ENCODE results near the gene USP40.

USP40 gene

DNA sequence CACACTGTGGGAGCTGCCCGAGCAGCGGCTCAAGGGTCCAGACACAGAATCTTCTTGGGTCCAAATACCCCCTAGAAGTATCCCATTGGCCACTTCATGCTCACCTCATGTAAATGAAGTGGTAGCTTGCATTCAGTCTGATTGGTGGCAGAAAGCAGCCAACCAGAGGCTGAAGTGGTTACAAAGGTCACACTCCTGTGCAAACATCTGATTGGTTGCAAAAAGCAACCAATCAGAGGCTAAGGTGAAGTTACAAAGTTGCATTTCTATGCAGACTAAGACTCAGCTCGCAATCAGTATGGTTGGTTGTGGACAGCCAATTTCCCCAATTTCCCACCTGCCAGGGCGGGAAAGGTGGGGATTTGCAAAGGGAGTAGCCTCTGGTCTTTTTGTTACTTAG is 118.0 kb downstream of the USP40 start:
- Mint-ChIP-seq H3K4me3 (no peak overlapping the region), H3K9me3 (no peaks in the 10 kb centered on the region), H3K27me3 (ENCODE audit: low read depth) (no peaks in the 10 kb centered on the region), H3K27ac (no peak overlapping the region), H3K4me1 (peaks cover 41% of the 10 kb centered on the region), H3K36me3 (ENCODE audit: low read depth) (peaks cover 43% of the 10 kb centered on the region)
- TF ChIP-seq, protein P1, sequence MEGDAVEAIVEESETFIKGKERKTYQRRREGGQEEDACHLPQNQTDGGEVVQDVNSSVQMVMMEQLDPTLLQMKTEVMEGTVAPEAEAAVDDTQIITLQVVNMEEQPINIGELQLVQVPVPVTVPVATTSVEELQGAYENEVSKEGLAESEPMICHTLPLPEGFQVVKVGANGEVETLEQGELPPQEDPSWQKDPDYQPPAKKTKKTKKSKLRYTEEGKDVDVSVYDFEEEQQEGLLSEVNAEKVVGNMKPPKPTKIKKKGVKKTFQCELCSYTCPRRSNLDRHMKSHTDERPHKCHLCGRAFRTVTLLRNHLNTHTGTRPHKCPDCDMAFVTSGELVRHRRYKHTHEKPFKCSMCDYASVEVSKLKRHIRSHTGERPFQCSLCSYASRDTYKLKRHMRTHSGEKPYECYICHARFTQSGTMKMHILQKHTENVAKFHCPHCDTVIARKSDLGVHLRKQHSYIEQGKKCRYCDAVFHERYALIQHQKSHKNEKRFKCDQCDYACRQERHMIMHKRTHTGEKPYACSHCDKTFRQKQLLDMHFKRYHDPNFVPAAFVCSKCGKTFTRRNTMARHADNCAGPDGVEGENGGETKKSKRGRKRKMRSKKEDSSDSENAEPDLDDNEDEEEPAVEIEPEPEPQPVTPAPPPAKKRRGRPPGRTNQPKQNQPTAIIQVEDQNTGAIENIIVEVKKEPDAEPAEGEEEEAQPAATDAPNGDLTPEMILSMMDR (IDR thresholded peaks at IDR 0.05; ENCODE audit: unreplicated experiment in 3 of 3) = no peak

DNA sequence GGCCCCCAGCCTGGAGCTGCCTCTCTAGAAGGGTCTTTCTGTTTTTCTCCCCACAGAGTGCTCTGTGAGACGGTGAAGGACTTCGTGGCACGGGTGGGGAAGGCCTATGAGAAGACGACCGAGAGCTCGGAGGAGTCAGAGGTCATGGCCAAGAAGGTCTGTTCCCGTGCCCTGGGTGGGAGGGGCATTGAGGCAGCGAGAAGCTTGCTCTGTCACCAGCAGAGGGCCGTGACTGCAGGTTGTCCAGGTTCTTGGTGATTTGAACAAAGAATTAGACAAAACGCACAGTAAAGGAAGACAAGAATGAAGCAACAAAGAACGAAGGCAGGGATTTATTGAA is 118.4 kb downstream of the USP40 start:
- TF ChIP-seq, protein P1 (IDR thresholded peaks at IDR 0.05; ENCODE audit: unreplicated experiment in 3 of 3) = no peak
- H3K9me3 Mint-ChIP-seq = no peaks in the 10 kb centered on the region
- peaks cover 45% of the 10 kb centered on the region for H3K36me3 Mint-ChIP-seq (ENCODE audit: low read depth)
- H3K27me3 Mint-ChIP-seq (ENCODE audit: low read depth) = no peaks in the 10 kb centered on the region
- peaks cover 41% of the 10 kb centered on the region for H3K4me1 Mint-ChIP-seq
- no peak overlapping the region for H3K27ac Mint-ChIP-seq
- no peak overlapping the region for H3K4me3 Mint-ChIP-seq

DNA sequence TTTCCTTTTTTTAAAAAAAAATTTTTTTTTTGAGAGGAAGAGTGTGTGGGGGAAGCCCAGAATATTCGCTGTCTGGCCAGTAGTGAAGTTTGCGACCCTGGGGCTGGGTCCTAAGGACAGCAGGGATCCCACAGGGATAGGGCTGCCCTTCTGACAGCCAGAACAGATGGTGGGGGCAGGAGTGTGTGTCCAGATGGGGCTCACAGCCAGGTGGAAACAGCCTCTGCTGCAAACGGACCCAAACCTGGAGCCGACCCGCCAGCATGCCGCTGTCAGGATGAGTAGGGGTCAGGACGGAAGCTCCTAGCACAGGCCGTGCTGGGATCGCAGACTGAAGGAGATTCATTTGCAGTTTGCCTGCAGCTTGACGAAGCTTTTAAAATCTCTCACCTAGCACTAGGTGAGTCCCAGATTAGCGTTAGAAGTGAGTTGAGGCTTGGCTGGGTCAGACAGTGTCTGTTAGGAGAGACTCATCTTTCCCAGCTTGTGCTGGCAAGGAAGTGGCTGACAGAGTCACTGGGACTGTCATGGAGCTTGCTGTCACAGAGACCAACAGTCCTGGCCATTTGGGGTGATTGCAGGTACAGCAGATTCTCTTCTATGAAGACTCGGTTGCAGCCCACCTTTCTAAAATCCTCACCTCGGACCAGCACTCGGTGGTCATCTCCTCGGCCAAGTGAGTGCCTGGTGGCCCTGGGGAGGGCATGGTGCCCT is 118.9 kb downstream of the USP40 start:
- TF ChIP-seq, protein P1 (IDR thresholded peaks at IDR 0.05; ENCODE audit: unreplicated experiment in 3 of 3) = no peak
- Mint-ChIP-seq H3K27ac (no peak overlapping the region), H3K9me3 (no peaks in the 10 kb centered on the region), H3K36me3 (ENCODE audit: low read depth) (peaks cover 45% of the 10 kb centered on the region), H3K4me3 (no peak overlapping the region), H3K27me3 (ENCODE audit: low read depth) (no peaks in the 10 kb centered on the region), H3K4me1 (peaks cover 40% of the 10 kb centered on the region)

DNA sequence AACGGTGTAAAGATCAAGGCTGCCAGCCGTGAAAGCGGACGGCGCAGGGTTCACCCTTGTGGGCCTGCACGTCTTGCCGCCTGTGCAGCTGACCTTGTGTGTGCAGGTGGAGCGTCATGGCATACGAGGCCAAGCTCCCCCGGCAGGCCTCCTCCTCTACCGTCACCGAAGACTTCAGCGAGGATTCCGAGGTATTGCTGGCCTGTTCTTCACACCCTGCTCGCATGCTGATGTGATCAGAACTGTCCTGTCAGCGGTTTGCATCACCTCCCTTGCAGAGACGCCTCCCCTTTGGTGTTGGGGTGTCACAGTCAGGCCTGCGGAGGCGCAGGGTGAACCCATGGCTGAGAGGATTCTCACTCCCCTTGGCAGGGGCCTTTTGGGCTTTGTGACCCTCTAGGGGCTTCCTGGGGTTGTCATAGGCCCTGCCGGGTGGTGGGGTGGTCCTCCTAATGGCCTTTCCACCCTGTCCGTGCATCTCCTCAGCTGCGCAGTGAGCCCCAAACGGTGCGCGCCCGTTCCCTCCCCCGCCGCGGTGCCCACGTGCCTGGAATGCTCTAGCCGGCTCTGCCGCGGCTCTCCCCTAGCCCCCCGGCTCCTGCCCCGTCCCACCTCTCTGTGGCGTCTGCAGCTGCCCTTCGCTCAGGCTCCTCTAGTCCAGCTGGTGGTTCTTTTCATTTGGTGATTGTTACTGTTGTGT is 119.8 kb downstream of the USP40 start:
- Mint-ChIP-seq H3K27ac (peak overlapping the region in 2 of 3 experiments; percentile 9 to 62), H3K4me1 (peaks cover 33% of the 10 kb centered on the region), H3K36me3 (ENCODE audit: low read depth) (peaks cover 38% of the 10 kb centered on the region), H3K9me3 (no peaks in the 10 kb centered on the region), H3K27me3 (ENCODE audit: low read depth) (no peaks in the 10 kb centered on the region), H3K4me3 (no peak overlapping the region)
- TF ChIP-seq, protein P1 (IDR thresholded peaks at IDR 0.05; ENCODE audit: unreplicated experiment in 3 of 3) = no peak

DNA sequence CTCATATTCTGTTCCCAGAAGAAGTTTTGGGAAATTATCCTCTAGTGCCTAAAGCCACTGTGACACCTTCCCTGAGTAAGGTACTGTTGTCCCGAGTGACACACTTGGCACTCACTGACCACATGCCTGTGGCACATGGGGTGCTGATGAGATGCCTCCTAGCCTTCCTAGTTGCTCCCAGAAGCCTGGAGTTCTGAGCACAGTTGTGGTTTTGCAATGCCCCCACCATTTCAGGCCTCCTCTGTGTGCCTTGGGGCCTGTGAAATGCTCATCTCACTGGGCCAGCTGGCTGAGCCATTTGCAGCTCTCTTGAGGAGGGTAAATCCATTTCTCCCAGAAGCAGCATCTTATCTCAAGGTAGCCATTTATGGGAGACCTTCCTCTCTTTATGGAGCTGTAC is 120.5 kb downstream of the USP40 start:
- Mint-ChIP-seq H3K27me3 (ENCODE audit: low read depth) (no peaks in the 10 kb centered on the region), H3K9me3 (no peaks in the 10 kb centered on the region), H3K27ac (no peak overlapping the region), H3K4me3 (no peak overlapping the region), H3K4me1 (peaks cover 33% of the 10 kb centered on the region), H3K36me3 (ENCODE audit: low read depth) (peaks cover 37% of the 10 kb centered on the region)
- TF ChIP-seq, protein P1 (IDR thresholded peaks at IDR 0.05; ENCODE audit: unreplicated experiment in 3 of 3) = no peak
